A549 (cell line): ENCODE results near the gene USP6NL. TPM values are rescaled to one million over a fixed set of nuclear protein-coding genes. Genes with fewer than 3 reads are reported as not detected.
"Not testable (repeated sequence)": the region's sequence is repeated elsewhere in the genome, so short reads cannot be mapped to it uniquely, and the experiment has no call there.

Experiments used
- ATAC-seq, 2 experiments: fragments of 200-7000 bp in 1 of 2; fragments of >200 bp in 1 of 2; cut with Nextera tagmentation in 1 of 2; cut with Tn5 transposase in 1 of 2; 3 replicates each; pipeline versions ENCODE4 v1.8.0 to v1.9.1; 2018 to 2020; ENCODE audit warnings: mild to moderate bottlenecking in 1 of 2, moderate library complexity in 1 of 2
- CTCF ChIA-PET: fragments of 300-600 bp; sonication (Branson Sonifier 250); formaldehyde crosslinking; extraction: SDS; loops from one replicate; lab custom pipeline; 2021; ENCODE audit warnings: antibody characterized with exemption, inconsistent platforms; lab: Yijun Ruan, JAX
- POLR2A ChIA-PET: fragments of 350-600 bp; formaldehyde crosslinking; extraction: SDS; loops from one replicate; lab custom pipeline; 2021; ENCODE audit warnings: antibody characterized with exemption, inconsistent platforms; lab: Yijun Ruan, JAX
- DNase-seq, 2 experiments: peaks; one replicate each; pipeline versions ENCODE4 v3.0.0 to v3.0.0-alpha.2; 2011 to 2016; ENCODE audit warnings: low read depth in 1 of 2, low spot score in 1 of 2
- FAIRE-seq: peaks from 2 replicates; lab custom pipeline; 2011; peaks lifted over from hg19 to GRCh38; lab: Jason Lieb, UNC
- H3K27ac ChIP-seq, 2 experiments: fragments of >200 bp; sonication (Bioruptor Twin); formaldehyde crosslinking; 3 replicates each; pipeline ENCODE4 v1.5.1; 2016 to 2017
- H3K4me1 ChIP-seq: fragments of >200 bp; sonication (Bioruptor Twin); formaldehyde crosslinking; 3 replicates; pipeline ENCODE4 v1.6.1; 2016
- H3K4me2 ChIP-seq: fragments of >200 bp; sonication (Bioruptor Twin); formaldehyde crosslinking; 3 replicates; pipeline ENCODE4 v1.6.1; 2016
- H3K4me3 ChIP-seq: fragments of >200 bp; sonication (Bioruptor Twin); formaldehyde crosslinking; 3 replicates; pipeline ENCODE4 v1.5.1; 2016
- H3K9me3 ChIP-seq: fragments of >200 bp; sonication (Bioruptor Twin); formaldehyde crosslinking; 3 replicates; pipeline ENCODE4 v1.6.1; 2016
- CBX2 ChIP-seq: fragments of 200-600 bp; sonication (generic); IDR thresholded peaks from 2 replicates; pipeline ENCODE4 v1.6.1; 2016; ENCODE audit warnings: low read depth, mild to moderate bottlenecking, borderline replicate concordance
- CBX8 ChIP-seq: fragments of 200-600 bp; sonication (generic); IDR thresholded peaks from 2 replicates; pipeline ENCODE4 v1.6.1; 2016
- CHD2 ChIP-seq: fragments of 150-350 bp; IDR thresholded peaks from 2 replicates; pipeline ENCODE4 v1.6.1; 2014; ENCODE audit warnings: low read length; ENCODE audit not compliant: partially characterized antibody
- CTCF ChIP-seq: fragments of >200 bp; sonication (Bioruptor Twin); formaldehyde crosslinking; IDR thresholded peaks from 3 replicates; pipeline ENCODE4 v1.5.1; 2016
- EHMT2 ChIP-seq: fragments of 200-600 bp; sonication (generic); IDR thresholded peaks from 2 replicates; pipeline ENCODE4 v1.6.1; 2016; ENCODE audit warnings: antibody characterized with exemption, low read depth, mild to moderate bottlenecking, moderate library complexity
- EP300 ChIP-seq, 2 experiments: fragments of >200 bp; sonication (Bioruptor Twin); formaldehyde crosslinking; IDR thresholded peaks; 2 replicates in 1 of 2; 3 replicates in 1 of 2; pipeline ENCODE4 v1.6.1; 2016 to 2017
- FOSL2 ChIP-seq, 2 experiments: fragments of 450-650 bp in 1 of 2; fragments of >200 bp in 1 of 2; sonication (Bioruptor Twin) in 1 of 2; formaldehyde crosslinking; IDR thresholded peaks; 2 replicates each; pipeline versions ENCODE4 v1.5.0 to v1.6.1; 2016 to 2020; ENCODE audit warnings: mild to moderate bottlenecking in 1 of 2, moderate library complexity in 1 of 2
- HOXB5 ChIP-seq: fragments of 250-450 bp; sonication (Bioruptor Pico); IDR thresholded peaks from 2 replicates; pipeline ENCODE4 v1.5.0; 2020; ENCODE audit warnings: mild to moderate bottlenecking, moderate library complexity
- JUNB ChIP-seq: fragments of >200 bp; sonication (Bioruptor Twin); formaldehyde crosslinking; IDR thresholded peaks from 2 replicates; pipeline ENCODE4 v1.6.1; 2016
- RAD21 ChIP-seq, 2 experiments: fragments of >200 bp in 1 of 2; sonication (Bioruptor Twin) in 1 of 2; formaldehyde crosslinking in 1 of 2; IDR thresholded peaks in 1 of 2; conservative IDR thresholded peaks in 1 of 2; 2 replicates in 1 of 2; 3 replicates in 1 of 2; pipeline ENCODE4 v1.6.1; 2012 to 2018; ENCODE audit warnings: inconsistent platforms in 1 of 2
- REST ChIP-seq: fragments of 200-600 bp; sonication (generic); IDR thresholded peaks from 2 replicates; pipeline ENCODE4 v1.6.1; 2016; ENCODE audit warnings: antibody characterized with exemption, mild to moderate bottlenecking, moderate library complexity
- RFX5 ChIP-seq: fragments of 450-650 bp; IDR thresholded peaks from 2 replicates; pipeline ENCODE4 v1.7.1; 2014; ENCODE audit warnings: antibody characterized with exemption, mild to moderate bottlenecking, moderate library complexity
- RNF2 ChIP-seq: fragments of 200-600 bp; sonication (generic); IDR thresholded peaks from 2 replicates; pipeline ENCODE4 v1.6.1; 2016; ENCODE audit warnings: low read depth, mild to moderate bottlenecking, antibody characterized with exemption, moderate library complexity, borderline replicate concordance
- WGBS: methylation state at CpG from one replicate; pipeline ENCODE4 v1.1.6; 2017; ENCODE audit errors: missing lambda C conversion rate; 5-methylcytosine and 5-hydroxymethylcytosine counted together
- polyA plus RNA-seq, 4 experiments: library from polyadenylated mRNA; depleted of rRNA in 3 of 4; stranded (reverse); fragments of >200 nt; fragmentation: RNase III in 1 of 4; extraction: RNeasy Plus Mini Kit Qiagen cat#74134 plus additional on column Dnase treatment in 1 of 4; gene quantifications; 2 replicates in 3 of 4; 3 replicates in 1 of 4; pipeline ENCODE4 v1.2.3, GENCODE V29; 2011 to 2017
- TF ChIP-seq, protein P1 (sequence below): fragments of 250-450 bp; sonication (Bioruptor Pico); IDR thresholded peaks from 2 replicates; pipeline ENCODE4 v1.5.0; 2021; ENCODE audit warnings: mild to moderate bottlenecking, moderate library complexity, borderline replicate concordance

The USP6NL gene
- polyA plus RNA-seq, 2 of the 4 experiments (the other 2 are of a cell fraction), result 10.6 to 18.2 TPM

DNA sequence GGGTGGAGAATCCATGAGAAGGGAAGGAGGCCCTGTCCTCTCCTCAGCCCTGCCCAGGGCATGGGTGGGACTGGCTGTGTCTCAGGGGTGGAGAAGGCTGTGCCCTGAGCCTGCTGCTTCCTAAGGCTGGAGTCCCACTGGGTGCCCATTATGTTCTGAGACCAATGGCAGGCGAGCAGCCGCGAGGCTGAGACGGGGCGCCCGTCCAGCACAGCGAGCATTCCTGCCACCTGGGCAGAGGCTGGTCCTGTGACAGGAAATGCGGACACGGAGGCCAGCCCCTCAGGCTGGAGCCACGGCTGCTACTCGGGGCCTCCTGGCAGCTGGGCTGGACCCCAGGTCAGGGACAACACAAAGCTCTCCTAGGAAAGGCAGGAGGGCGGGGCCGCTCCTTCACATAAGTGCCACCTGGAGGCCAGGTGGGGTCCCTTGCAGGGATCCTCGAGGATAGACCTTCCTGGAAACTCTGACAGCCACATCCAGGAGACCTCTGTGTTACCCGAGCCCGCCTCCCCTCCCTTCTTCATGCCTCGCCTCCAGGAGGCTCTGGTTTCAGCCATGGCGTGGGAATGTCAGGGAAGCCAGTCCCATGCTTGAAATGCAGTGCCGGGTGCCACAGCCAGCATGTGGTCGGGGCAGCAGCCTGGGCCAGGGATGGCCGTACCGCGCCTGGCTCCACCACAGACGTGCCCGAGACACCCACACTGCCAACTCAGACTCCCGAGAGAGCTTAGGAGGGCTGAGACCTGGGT is 173.9 kb downstream of the USP6NL start (continued):
- TF ChIP-seq HOXB5 (no peak), FOSL2 (IDR thresholded peaks at IDR 0.05) (no peak), FOSL2 (CRISPR knock-in tag; IDR thresholded peaks at IDR 0.05) (no peak), RAD21 (conservative IDR thresholded peaks at IDR 0.05 in 1 of 2, IDR thresholded peaks at IDR 0.05 in 1 of 2) (no peak)

DNA sequence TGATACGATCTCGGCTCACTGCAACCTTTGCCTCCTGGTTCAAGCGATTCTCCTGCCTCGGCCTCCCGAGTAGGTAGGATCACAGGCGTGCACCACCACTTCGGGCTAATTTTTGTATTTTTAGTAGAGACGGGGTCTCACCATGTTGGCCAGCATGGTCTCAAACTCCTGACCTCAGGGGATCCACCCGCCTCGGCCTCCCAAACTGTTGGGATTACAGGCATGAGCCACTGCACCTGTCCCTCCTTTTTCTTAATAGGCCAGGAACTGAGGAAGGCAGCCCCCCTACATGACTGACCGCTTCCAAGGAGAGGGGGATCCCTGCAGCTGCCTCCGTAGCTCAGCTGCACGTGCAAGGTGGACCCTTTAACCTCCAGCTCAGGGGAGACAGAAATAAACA is 175.0 kb downstream of the USP6NL start:
- H3K4me1 ChIP-seq, H3K4me3 ChIP-seq, DNase-seq, FAIRE-seq, POLR2A ChIA-PET, H3K27ac ChIP-seq, H3K4me2 ChIP-seq, ATAC-seq, H3K9me3 ChIP-seq: not testable (repeated sequence)
- CTCF ChIA-PET, result interaction anchor here (1.3 kb wide), 1 partner anchor 12 kb away, joined by 8 read pairs; no protein-coding TSS in a partner anchor
- 49% methylated on average over 13 of the region's 13 CpGs for WGBS

- FAIRE-seq (no peak), DNase-seq (no peak), ATAC-seq (no peak)
- H3K27ac ChIP-seq, result no peak overlapping the region
- POLR2A ChIA-PET, result no interaction called here
- CTCF ChIA-PET, result interaction anchor here (0.7 to 1.6 kb wide), 4 partner anchors 11 to 323 kb away, joined by 3 to 8 read pairs (median 4); no protein-coding TSS in a partner anchor
- no peak overlapping the region for H3K4me3 ChIP-seq
- no peak overlapping the region for H3K4me2 ChIP-seq
- WGBS, result 48% methylated on average over 8 of the region's 9 CpGs
- no peak for TF ChIP-seq CHD2
- TF ChIP-seq EHMT2, result no peak
- no peak for TF ChIP-seq JUNB
- no peak for TF ChIP-seq CBX8
- no peak for TF ChIP-seq EP300 (IDR thresholded peaks at IDR 0.05)
- no peak for TF ChIP-seq RFX5
- TF ChIP-seq RNF2, result no peak
- TF ChIP-seq REST, result no peak
- TF ChIP-seq CBX2, result no peak
- H3K9me3 ChIP-seq, result no peaks in the 10 kb centered on the region
- H3K4me1 ChIP-seq, result no peaks in the 10 kb centered on the region
Measured at GRCh38 chr10:11435581-11435981, 175.9 kb downstream of the USP6NL start.

DNA sequence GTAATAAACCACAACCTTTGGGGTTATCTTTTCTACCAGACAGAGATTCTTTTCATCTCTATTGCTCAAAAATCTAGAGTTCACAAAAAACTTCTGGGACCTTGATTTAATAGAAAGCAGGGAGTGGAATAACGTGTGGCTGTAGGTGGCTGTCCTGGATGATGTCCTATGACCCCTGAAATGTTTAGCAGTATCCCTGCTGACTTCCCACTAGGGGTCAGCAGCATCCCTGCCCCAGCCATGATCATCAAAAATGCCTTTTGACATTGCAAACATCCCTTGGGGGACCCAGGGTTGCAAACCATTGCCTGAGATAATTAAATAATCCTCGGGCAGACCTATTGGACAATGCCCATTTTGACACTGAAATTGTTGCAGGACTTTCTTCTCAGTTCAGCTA is 177.1 kb downstream of the USP6NL start:
- CTCF ChIA-PET, result interaction anchor here (1.2 to 1.6 kb wide), 2 partner anchors 12 to 323 kb away, joined by 3 to 4 read pairs; no protein-coding TSS in a partner anchor
- TF ChIP-seq, protein P1, sequence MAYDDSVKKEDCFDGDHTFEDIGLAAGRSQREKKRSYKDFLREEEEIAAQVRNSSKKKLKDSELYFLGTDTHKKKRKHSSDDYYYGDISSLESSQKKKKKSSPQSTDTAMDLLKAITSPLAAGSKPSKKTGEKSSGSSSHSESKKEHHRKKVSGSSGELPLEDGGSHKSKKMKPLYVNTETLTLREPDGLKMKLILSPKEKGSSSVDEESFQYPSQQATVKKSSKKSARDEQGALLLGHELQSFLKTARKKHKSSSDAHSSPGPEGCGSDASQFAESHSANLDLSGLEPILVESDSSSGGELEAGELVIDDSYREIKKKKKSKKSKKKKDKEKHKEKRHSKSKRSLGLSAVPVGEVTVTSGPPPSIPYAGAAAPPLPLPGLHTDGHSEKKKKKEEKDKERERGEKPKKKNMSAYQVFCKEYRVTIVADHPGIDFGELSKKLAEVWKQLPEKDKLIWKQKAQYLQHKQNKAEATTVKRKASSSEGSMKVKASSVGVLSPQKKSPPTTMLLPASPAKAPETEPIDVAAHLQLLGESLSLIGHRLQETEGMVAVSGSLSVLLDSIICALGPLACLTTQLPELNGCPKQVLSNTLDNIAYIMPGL (CRISPR knock-in tag), result no peak
- TF ChIP-seq CTCF (peak; percentile 22; the same call in 1 of the 3 replicates), RAD21 (conservative IDR thresholded peaks at IDR 0.05 in 1 of 2, IDR thresholded peaks at IDR 0.05 in 1 of 2) (peak; percentile 19 to 37; a peak in 3 of 5 replicates)

More for the DNA sequence above, 177.1 kb downstream of the USP6NL start:
- DNase-seq, result peak in 1 of 2 experiments; percentile 38
- Histone ChIP-seq H3K4me3 (no peak overlapping the region), H3K4me1 (no peaks in the 10 kb centered on the region), H3K4me2 (no peak overlapping the region), H3K27ac (no peak overlapping the region), H3K9me3 (no peaks in the 10 kb centered on the region)
- ATAC-seq, result peak in 1 of 2 experiments; percentile 72; a peak in 3 of 6 replicates
- FAIRE-seq, result no peak
- POLR2A ChIA-PET, result no interaction called here
- 12% methylated on average over 2 of the region's 2 CpGs for WGBS
